ENCODE measurements around the gene MMP21.

GRCh38 chr10:125747417-125747816 is 28.2 kb downstream of the MMP21 start:
- TF ChIP-seq CTCF (conservative IDR thresholded peaks at IDR 0.05 in 1 of 2, IDR thresholded peaks at IDR 0.05 in 1 of 2; ENCODE audit: extremely low read depth in 1 of 2, insufficient read depth in 1 of 2, low read depth in 1 of 2, low read length in 2 of 2) = no peak
- TF ChIP-seq EZH2 (IDR thresholded peaks at IDR 0.05; ENCODE audit: borderline replicate concordance, low read length) = no peak

All from mammary epithelial cell (primary cell).